Mesenchymal stem cell (in vitro differentiated cells and primary cell): ENCODE measurements around the gene OR6P1.

ENCODE experiments used
- DNase-seq: peaks from one replicate; pipeline ENCODE4 v3.0.0-alpha.2; 2013
- H2AFZ ChIP-seq: one replicate; pipeline ENCODE4 v1.6.1; 2013; ENCODE audit warnings: low read depth, mild to moderate bottlenecking, control low read depth, inconsistent platforms, low read length, moderate library complexity
- H2AK5ac ChIP-seq: 2 replicates; pipeline ENCODE4 v1.6.1; 2013; ENCODE audit warnings: low read length, moderate library complexity, mild to moderate bottlenecking, inconsistent platforms; ENCODE audit not compliant: severe bottlenecking
- H2BK120ac ChIP-seq: one replicate; pipeline ENCODE4 v1.6.1; 2013; ENCODE audit warnings: low read depth, mild to moderate bottlenecking, inconsistent platforms, low read length, moderate library complexity
- H2BK12ac ChIP-seq, 2 experiments: one replicate each; pipeline ENCODE4 v1.6.1; 2013; ENCODE audit warnings: inconsistent platforms in 2 of 2, low read length in 2 of 2, mild to moderate bottlenecking in 2 of 2, moderate library complexity in 2 of 2, control low read depth in 1 of 2
- H2BK15ac ChIP-seq: one replicate; pipeline ENCODE4 v1.6.1; 2013; ENCODE audit warnings: mild to moderate bottlenecking, low read depth, inconsistent platforms; ENCODE audit not compliant: poor library complexity, severe bottlenecking
- H2BK5ac ChIP-seq: 2 replicates; pipeline ENCODE4 v1.6.1; 2013; ENCODE audit warnings: low read depth, mild to moderate bottlenecking, low read length, control low read depth, inconsistent platforms; ENCODE audit not compliant: poor library complexity, severe bottlenecking
- H3K14ac ChIP-seq, 2 experiments: one replicate each; pipeline ENCODE4 v1.6.1; 2013; ENCODE audit warnings: inconsistent platforms in 2 of 2, low read length in 2 of 2, control low read depth in 1 of 2, mild to moderate bottlenecking in 1 of 2, moderate library complexity in 1 of 2
- H3K18ac ChIP-seq, 2 experiments: one replicate each; pipeline ENCODE4 v1.6.1; 2013; ENCODE audit warnings: inconsistent platforms in 2 of 2, low read length in 2 of 2, control low read depth in 1 of 2, low read depth in 1 of 2, mild to moderate bottlenecking in 1 of 2
- H3K23ac ChIP-seq, 2 experiments: one replicate each; pipeline ENCODE4 v1.6.1; 2013; ENCODE audit warnings: inconsistent platforms in 2 of 2, low read length in 2 of 2, mild to moderate bottlenecking in 2 of 2, moderate library complexity in 2 of 2, control low read depth in 1 of 2
- H3K27ac ChIP-seq: 2 replicates; pipeline ENCODE4 v1.5.1; 2013; ENCODE audit warnings: mild to moderate bottlenecking, moderate library complexity, low read length, control low read depth, inconsistent platforms; ENCODE audit not compliant: poor library complexity, severe bottlenecking
- H3K27me3 ChIP-seq, 2 experiments: 2 replicates each; pipeline versions ENCODE4 v1.6.1 to v1.7.0; 2013; ENCODE audit warnings: low read length in 2 of 2, mild to moderate bottlenecking in 2 of 2, moderate library complexity in 2 of 2, control low read depth in 1 of 2, inconsistent platforms in 1 of 2; ENCODE audit not compliant: control insufficient read depth in 1 of 2, insufficient read depth in 1 of 2
- H3K36me3 ChIP-seq, 2 experiments: 2 replicates each; pipeline versions ENCODE4 v1.6.1 to v1.7.0; 2013; ENCODE audit warnings: low read length in 2 of 2, control low read depth in 1 of 2, inconsistent platforms in 1 of 2, low read depth in 1 of 2, mild to moderate bottlenecking in 1 of 2; ENCODE audit not compliant: insufficient read depth in 2 of 2, control insufficient read depth in 1 of 2
- H3K4ac ChIP-seq, 2 experiments: one replicate each; pipeline ENCODE4 v1.6.1; 2013; ENCODE audit warnings: inconsistent platforms in 2 of 2, low read length in 2 of 2, mild to moderate bottlenecking in 2 of 2, moderate library complexity in 2 of 2, control low read depth in 1 of 2, low read depth in 1 of 2
- H3K4me1 ChIP-seq: 2 replicates; pipeline ENCODE4 v1.6.1; 2013; ENCODE audit warnings: low read depth, low read length, control low read depth; ENCODE audit not compliant: control insufficient read depth, insufficient read depth
- H3K4me2 ChIP-seq: 2 replicates; pipeline ENCODE4 v1.6.1; 2013; ENCODE audit warnings: low read length, mild to moderate bottlenecking, inconsistent platforms; ENCODE audit not compliant: poor library complexity, severe bottlenecking
- H3K4me3 ChIP-seq, 2 experiments: 2 replicates each; pipeline versions ENCODE4 v1.5.1 to v1.7.0; 2013; ENCODE audit warnings: low read length in 2 of 2, mild to moderate bottlenecking in 2 of 2, control low read depth in 1 of 2, low read depth in 1 of 2; ENCODE audit not compliant: insufficient read depth in 1 of 2
- H3K79me1 ChIP-seq: replicated peaks from 2 replicates; pipeline ENCODE4 v1.6.1; 2013; ENCODE audit warnings: mild to moderate bottlenecking, control low read depth, low read length, inconsistent platforms; ENCODE audit not compliant: poor library complexity, severe bottlenecking
- H3K9ac ChIP-seq: 2 replicates; pipeline ENCODE4 v1.7.0; 2013; ENCODE audit warnings: mild to moderate bottlenecking, low read length, moderate library complexity
- H3K9me3 ChIP-seq: 2 replicates; pipeline ENCODE4 v1.7.0; 2013; ENCODE audit warnings: mild to moderate bottlenecking, low read length; ENCODE audit not compliant: control insufficient read depth
- H4K8ac ChIP-seq: one replicate; pipeline ENCODE4 v1.6.1; 2013; ENCODE audit warnings: inconsistent platforms, mild to moderate bottlenecking, low read length, moderate library complexity
- H4K91ac ChIP-seq: one replicate; pipeline ENCODE4 v1.6.1; 2013; ENCODE audit warnings: mild to moderate bottlenecking, low read length, inconsistent platforms
- WGBS: methylation state at CpG from one replicate; pipeline ENCODE4 v1.1.7; 2013; ENCODE audit warnings: mixed read lengths; 5-methylcytosine and 5-hydroxymethylcytosine counted together

The OR6P1 gene

DNA sequence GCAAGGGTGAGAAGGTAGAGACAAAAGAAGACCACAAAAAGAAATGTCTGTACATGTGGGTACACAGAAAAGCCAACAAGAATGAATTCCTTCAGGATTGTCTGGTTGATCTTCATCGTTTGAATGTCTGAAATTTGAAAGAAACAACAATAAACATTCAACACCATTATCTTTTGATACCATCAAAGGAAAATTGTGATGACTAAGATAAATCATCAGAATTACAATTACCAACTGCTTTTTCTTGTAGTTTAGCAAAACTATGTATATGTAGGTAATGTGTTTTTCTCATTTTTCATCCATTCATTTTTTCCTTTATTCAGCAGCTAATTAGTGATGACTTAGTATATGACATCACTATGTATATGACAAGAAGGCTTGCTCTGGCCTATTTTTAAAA lies 9.4 kb upstream of the OR6P1 start, which contains the start of gene OR10X1:
OR10X1 (minus strand) TSS at position 167 of the 400 bp plus-strand sequence; CDS start at position 167, 0 bp downstream.
- DNase-seq: no peak
- no peak within 1 kb of the TSS for H3K27ac ChIP-seq
- H3K14ac ChIP-seq: no peak within 1 kb of the TSS
- no peak within 1 kb of the TSS for H3K18ac ChIP-seq
- H3K9ac ChIP-seq: no peak within 1 kb of the TSS
- no peak within 1 kb of the TSS for H2AFZ ChIP-seq
- no peak within 1 kb of the TSS for H2BK12ac ChIP-seq
- no CpG with 5 or more reads among the region's 1 CpG for WGBS
- no peak within 1 kb of the TSS for H2BK5ac ChIP-seq
- no peak within 1 kb of the TSS for H2BK120ac ChIP-seq
- no peak within 1 kb of the TSS for H4K8ac ChIP-seq
- no peaks in the 10 kb centered on the region for H3K79me1 ChIP-seq
- no peak within 1 kb of the TSS for H3K23ac ChIP-seq
- no peak within 1 kb of the TSS for H2AK5ac ChIP-seq
- no peak within 1 kb of the TSS for H2BK15ac ChIP-seq
- no peaks in the 10 kb centered on the region for H3K9me3 ChIP-seq
- no peak within 1 kb of the TSS for H3K4me2 ChIP-seq
- H3K4me1 ChIP-seq: no peaks in the 10 kb centered on the region
- H3K36me3 ChIP-seq: no peaks in the 10 kb centered on the region
- no peaks in the 10 kb centered on the region for H3K27me3 ChIP-seq
- no peak within 1 kb of the TSS for H3K4ac ChIP-seq
- no peak within 1 kb of the TSS for H4K91ac ChIP-seq
- H3K4me3 ChIP-seq: no peak within 1 kb of the TSS

DNA sequence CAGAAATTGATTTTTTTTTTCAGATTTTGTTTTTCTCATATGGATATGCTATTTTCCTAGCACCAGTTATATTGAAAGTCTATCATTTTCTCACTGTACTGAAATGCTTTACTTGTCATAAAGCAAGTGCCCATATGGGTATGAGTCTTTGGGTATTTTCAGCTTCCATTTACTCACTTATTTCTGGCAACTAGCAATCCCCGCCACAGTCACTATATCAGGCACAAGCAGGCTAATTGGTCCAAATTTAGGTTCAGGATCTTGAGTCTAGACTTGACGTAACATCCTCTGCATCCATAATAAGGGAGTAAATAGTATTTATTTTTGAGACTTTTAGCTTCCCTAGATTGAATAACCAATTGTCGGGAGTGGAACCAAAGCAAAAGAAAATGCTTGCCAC lies 7.2 kb upstream of the OR6P1 start:
- H3K23ac ChIP-seq: no peak overlapping the region
- H4K8ac ChIP-seq: no peak overlapping the region
- no peak for DNase-seq
- no peak overlapping the region for H2AK5ac ChIP-seq
- H2BK15ac ChIP-seq: no peak overlapping the region
- H3K4me3 ChIP-seq: no peak overlapping the region
- H2BK12ac ChIP-seq: no peak overlapping the region
- H4K91ac ChIP-seq: no peak overlapping the region
- H3K79me1 ChIP-seq: no peaks in the 10 kb centered on the region
- H3K18ac ChIP-seq: no peak overlapping the region
- H2AFZ ChIP-seq: no peak overlapping the region
- H3K27me3 ChIP-seq: no peaks in the 10 kb centered on the region
- 95% methylated on average over 1 of the region's 3 CpGs for WGBS
- H3K4ac ChIP-seq: no peak overlapping the region
- no peaks in the 10 kb centered on the region for H3K36me3 ChIP-seq
- H3K27ac ChIP-seq: no peak overlapping the region
- no peaks in the 10 kb centered on the region for H3K4me1 ChIP-seq
- no peak overlapping the region for H2BK120ac ChIP-seq
- H3K9me3 ChIP-seq: no peaks in the 10 kb centered on the region
- no peak overlapping the region for H3K9ac ChIP-seq
- no peak overlapping the region for H3K4me2 ChIP-seq
- H2BK5ac ChIP-seq: no peak overlapping the region
- H3K14ac ChIP-seq: no peak overlapping the region

DNA sequence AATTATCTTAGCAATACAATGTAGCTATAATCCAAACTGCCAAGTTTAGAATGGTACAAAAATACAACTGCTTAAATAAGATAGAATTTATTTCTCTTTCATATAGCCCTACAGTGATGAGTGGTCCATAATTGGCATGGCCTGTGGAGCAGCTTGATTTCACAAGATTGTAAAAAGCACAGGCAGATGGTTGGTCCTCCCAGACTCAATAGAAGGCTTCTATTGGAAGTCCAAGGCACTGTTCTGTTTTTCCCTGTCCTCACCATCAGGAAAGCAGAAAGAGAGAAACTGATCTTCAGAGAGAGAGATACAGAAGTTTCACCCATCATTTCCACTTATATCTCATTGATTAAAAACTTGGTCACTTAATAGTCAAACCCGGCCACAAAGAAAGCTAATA lies 1.8 kb upstream of the OR6P1 start:
- no peak overlapping the region for H3K9ac ChIP-seq
- H4K8ac ChIP-seq: no peak overlapping the region
- H2BK12ac ChIP-seq: no peak overlapping the region
- no peaks in the 10 kb centered on the region for H3K9me3 ChIP-seq
- H2BK120ac ChIP-seq: no peak overlapping the region
- WGBS: 100% methylated on average over 1 of the region's 1 CpG
- H3K4me1 ChIP-seq: no peaks in the 10 kb centered on the region
- H3K27ac ChIP-seq: no peak overlapping the region
- no peaks in the 10 kb centered on the region for H3K36me3 ChIP-seq
- H3K18ac ChIP-seq: no peak overlapping the region
- H2AFZ ChIP-seq: no peak overlapping the region
- no peak for DNase-seq
- no peak overlapping the region for H3K4me3 ChIP-seq
- no peak overlapping the region for H2AK5ac ChIP-seq
- no peak overlapping the region for H2BK15ac ChIP-seq
- H4K91ac ChIP-seq: no peak overlapping the region
- no peak overlapping the region for H3K4ac ChIP-seq
- no peak overlapping the region for H3K14ac ChIP-seq
- H3K79me1 ChIP-seq: no peaks in the 10 kb centered on the region
- no peak overlapping the region for H3K4me2 ChIP-seq
- H3K27me3 ChIP-seq: no peaks in the 10 kb centered on the region
- H2BK5ac ChIP-seq: no peak overlapping the region
- no peak overlapping the region for H3K23ac ChIP-seq

DNA sequence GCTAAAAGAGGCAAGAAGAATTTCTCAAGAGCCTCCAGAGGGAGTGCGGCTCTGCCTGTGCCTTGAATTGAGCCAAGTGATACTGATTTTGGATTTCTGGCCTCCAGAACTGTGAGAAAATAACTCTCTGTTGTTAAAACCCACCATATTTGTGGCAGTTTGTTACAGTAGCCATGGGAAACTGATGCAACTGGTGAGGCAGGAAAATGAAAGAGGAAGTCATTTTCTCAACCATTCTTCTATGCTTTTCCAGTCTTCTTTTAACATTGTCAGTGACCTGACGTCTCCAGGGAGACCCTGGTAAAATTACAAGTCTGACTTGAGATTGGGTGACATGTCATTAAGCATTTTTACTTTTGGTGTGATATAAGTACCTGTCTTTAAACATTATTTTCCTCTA lies 5.8 kb downstream of the OR6P1 start:
- H4K8ac ChIP-seq: no peak overlapping the region
- H3K79me1 ChIP-seq: no peaks in the 10 kb centered on the region
- H2BK12ac ChIP-seq: no peak overlapping the region
- no peak overlapping the region for H2BK15ac ChIP-seq
- no peak overlapping the region for H3K4me2 ChIP-seq
- no peak overlapping the region for H2AFZ ChIP-seq
- H3K4ac ChIP-seq: no peak overlapping the region
- H3K9me3 ChIP-seq: no peaks in the 10 kb centered on the region
- H3K27ac ChIP-seq: no peak overlapping the region
- no peak overlapping the region for H3K14ac ChIP-seq
- no peaks in the 10 kb centered on the region for H3K27me3 ChIP-seq
- no peak overlapping the region for H3K4me3 ChIP-seq
- no peak overlapping the region for H3K18ac ChIP-seq
- no peaks in the 10 kb centered on the region for H3K4me1 ChIP-seq
- no peak overlapping the region for H4K91ac ChIP-seq
- H2BK120ac ChIP-seq: no peak overlapping the region
- H3K9ac ChIP-seq: no peak overlapping the region
- H3K23ac ChIP-seq: no peak overlapping the region
- no peak overlapping the region for H2AK5ac ChIP-seq
- 92% methylated on average over 1 of the region's 2 CpGs for WGBS
- DNase-seq: no peak
- H2BK5ac ChIP-seq: no peak overlapping the region
- no peaks in the 10 kb centered on the region for H3K36me3 ChIP-seq
